T-helper 1 cell (primary cell): Measurements from ENCODE around the gene TMC2.
A peak's percentile ranks its signal among the peaks of the same experiment; 100 is the strongest.

Experiments
- DNase-seq, 5 donors: peaks; one replicate each; pipeline ENCODE4 v3.0.0-alpha.2; 2012 to 2020

Gene TMC2

GRCh38 chr20:2626853-2627541 is 90.6 kb downstream of the TMC2 start:
- DNase-seq: no peak

DNA sequence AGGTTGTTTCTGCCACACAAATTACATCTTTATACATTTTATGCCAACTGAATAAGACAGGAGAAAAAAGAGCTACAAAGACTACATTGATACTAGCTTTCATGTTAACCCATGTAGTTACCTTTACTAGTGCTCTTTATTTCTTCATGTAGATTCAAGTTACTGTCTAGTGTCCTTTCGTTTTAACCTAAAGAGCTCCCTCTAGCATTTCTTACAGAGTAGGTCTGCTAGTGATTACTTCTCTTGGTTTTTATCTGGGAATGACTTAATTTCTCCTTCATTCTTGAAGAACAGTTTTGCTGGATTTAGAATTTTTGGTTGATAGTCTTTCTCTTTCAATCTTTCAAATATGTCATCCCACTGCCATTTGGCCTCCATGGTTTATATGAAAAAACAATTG is 94.9 kb downstream of the TMC2 start:
- no peak for DNase-seq

- no peak for DNase-seq
These were observed 97.0 kb downstream of the TMC2 start for GRCh38 chr20:2633381-2633780.

- DNase-seq: no peak
These were observed 100.9 kb downstream of the TMC2 start for GRCh38 chr20:2637246-2637645.

DNA sequence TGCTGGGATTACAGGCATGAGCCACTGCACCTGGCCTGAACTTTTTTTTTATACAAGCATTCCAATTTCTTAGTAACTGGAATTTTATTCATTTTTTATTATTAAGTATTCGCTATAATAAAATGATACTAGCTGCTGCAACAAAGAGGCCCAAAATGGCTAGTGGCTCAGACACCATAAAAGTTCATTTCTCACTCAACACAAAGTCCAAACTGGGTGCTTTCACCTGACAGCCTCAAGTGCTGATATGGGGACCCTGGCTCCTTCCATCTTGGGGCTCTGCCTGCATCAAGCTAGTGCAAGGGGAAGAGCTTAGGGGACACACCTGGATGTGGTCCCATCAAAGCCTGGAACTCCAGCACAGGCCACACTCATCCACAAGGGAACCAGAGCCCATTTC is 103.9 kb downstream of the TMC2 start:
- DNase-seq: no peak

DNA sequence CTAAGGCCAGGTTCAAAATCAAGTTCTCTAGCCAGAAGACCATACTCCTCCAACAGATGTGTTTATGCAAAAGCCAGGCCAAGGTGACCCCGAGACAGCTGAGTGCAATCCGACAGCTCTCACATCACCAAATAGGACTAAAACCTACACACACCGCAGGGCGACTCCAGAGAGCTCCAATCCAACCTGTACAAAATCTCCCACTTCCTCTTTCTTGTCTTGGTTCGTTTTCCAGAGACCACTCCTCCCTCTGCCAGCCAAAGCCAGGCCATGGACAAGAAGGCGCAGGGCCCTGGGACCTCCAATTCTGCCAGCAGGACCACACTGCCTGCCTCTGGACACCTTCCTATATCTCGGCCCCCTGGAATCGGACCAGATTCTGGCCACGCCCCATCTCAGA is 104.5 kb downstream of the TMC2 start:
- DNase-seq: no peak

DNA sequence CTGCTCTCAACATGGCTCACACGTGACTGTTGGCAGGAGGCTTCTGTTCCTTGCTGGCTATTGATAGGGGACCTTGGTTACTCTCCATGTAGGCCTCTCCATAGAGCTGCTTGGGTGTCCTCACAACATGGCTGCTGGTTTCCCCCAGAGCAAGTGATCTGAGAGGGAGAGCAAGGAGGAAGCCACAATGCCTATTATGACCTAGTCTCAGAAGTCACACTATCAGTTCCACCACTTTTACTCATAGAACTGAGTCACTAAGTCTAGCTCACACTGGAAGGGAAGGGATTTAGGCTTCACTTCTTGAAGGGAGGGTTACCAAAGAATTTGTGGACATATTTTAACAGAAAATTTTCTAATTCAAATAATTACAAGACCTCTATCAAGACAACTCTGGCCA is 107.3 kb downstream of the TMC2 start:
- DNase-seq: no peak

GRCh38 chr20:2651772-2652723 is 115.7 kb downstream of the TMC2 start, which contains the start of gene NOP56:
TSS of gene NOP56 (plus strand) at chr20:2652632. CDS start at chr20:2652661, 29 bp downstream.
- DNase-seq: peak; percentile 86 to 94 (median 90)

GRCh38 chr20:2652724-2653555 is 116.6 kb downstream of the TMC2 start:
- DNase-seq: peak in 1 of 5 donors; percentile 36

- no peak for DNase-seq
These were observed 117.4 kb downstream of the TMC2 start for GRCh38 chr20:2653556-2654383.

- DNase-seq: no peak
These were observed 118.0 kb downstream of the TMC2 start for GRCh38 chr20:2654384-2654822.

GRCh38 chr20:2654831-2655230 is 118.5 kb downstream of the TMC2 start:
- no peak for DNase-seq

- no peak for DNase-seq
These were observed 119.2 kb downstream of the TMC2 start for GRCh38 chr20:2655331-2656116.

- no peak for DNase-seq
These were observed 120.2 kb downstream of the TMC2 start for GRCh38 chr20:2656471-2657117.

GRCh38 chr20:2657241-2657640 is 120.9 kb downstream of the TMC2 start:
- no peak for DNase-seq

- no peak for DNase-seq
These were observed 121.3 kb downstream of the TMC2 start for GRCh38 chr20:2657674-2658073.

DNA sequence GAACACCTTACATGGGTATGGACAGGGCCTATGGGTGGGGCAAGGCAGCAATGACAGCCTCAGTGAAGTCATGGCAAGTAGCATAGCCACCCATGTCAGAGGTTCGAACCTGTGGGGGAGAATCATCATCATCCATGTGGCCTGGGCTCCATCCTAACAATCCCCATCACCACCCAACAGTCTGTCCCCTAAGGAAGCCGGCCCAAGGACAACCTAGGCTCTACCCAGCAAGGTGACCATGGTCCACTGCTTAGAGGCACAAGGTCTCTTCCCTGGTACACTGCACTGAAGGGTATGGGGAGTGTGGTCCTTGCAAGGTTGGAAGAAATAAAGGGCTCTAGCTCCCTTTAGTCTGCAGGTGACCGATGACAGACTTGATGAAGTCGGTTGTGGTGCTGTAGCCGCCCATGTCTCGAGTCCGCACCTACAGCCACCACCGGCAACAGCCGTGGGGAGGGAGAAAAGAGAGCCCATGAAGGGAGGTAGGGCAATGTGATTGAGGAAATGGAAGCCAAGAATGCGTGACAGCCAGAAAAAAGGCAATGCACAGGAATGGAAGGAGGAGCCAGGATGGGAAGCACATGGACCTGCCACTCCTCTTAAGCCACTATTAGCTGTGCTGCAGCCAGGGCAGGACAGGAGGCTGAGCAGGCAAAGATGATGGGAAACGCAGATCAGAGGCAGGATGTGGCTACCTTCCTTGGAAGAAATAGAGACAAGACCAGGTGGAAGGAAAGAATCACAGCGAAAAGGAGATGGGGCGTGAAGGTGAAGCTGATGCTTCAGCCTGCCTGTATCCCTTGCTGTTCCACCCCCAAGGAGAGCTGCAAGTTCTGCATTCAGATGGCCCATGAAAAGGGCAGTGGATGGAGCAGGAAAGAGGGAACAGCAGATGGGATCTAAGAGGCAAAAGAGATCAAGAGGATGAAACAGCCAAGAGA is 122.3 kb downstream of the TMC2 start:
- no peak for DNase-seq

GRCh38 chr20:2659547-2659946 is 123.2 kb downstream of the TMC2 start:
- no peak for DNase-seq

DNA sequence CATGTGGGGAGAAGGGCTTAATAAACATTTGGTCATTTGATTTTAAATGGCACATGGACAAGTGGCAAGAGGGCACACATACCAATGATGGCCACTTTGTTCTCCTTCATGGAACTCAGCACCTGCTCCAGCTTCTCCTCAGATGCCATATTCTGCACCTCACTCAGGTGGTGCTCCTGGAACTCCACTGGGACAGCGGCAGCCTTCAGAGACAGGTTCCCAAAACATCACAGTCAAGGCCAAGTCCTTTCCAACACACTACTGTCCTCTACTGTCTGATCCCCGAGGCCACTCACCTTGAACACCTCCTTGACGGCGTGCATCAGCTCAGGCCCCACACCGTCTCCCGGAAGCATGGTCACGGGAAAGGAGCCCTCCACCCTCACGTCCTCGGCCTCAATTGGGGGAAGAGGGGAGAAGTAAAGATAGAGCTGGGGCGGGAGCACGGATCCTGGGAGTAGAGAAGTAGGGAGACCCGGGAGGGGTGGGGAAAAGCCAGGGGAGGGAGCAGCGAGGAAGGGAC is 127.1 kb downstream of the TMC2 start:
- no peak for DNase-seq
